ENCODE measurements around the gene CPN2.

DNA sequence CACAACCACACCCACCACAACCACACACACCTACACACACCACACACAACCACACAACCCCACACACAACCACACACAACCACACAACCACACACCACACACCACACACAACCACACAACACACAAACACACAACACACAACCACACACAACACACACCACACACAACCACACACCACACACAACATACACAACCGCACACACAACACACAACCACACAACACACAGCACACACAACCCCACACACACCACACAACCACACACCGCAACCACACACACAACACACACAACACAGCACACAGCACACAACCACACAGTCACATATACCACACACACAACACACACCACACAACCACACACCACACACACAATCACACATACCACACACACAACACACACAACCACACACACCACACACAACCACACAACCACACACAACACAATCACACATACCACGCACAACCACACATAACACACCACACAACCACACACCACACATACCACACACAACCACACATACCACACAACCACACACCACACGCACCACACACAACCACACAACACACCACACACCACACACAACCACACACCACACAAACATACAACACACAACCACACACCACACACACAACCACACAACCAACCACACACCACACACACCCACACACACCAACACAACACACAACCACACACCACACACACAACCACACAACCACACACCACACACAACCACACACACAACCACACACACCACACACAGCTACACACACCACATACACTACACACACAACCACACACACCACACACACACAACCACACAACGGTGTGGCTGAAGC lies 23.7 kb downstream of the CPN2 start:
- TF ChIP-seq POLR2AphosphoS5 (IDR thresholded peaks at IDR 0.05): no peak
- TF ChIP-seq, protein P1, sequence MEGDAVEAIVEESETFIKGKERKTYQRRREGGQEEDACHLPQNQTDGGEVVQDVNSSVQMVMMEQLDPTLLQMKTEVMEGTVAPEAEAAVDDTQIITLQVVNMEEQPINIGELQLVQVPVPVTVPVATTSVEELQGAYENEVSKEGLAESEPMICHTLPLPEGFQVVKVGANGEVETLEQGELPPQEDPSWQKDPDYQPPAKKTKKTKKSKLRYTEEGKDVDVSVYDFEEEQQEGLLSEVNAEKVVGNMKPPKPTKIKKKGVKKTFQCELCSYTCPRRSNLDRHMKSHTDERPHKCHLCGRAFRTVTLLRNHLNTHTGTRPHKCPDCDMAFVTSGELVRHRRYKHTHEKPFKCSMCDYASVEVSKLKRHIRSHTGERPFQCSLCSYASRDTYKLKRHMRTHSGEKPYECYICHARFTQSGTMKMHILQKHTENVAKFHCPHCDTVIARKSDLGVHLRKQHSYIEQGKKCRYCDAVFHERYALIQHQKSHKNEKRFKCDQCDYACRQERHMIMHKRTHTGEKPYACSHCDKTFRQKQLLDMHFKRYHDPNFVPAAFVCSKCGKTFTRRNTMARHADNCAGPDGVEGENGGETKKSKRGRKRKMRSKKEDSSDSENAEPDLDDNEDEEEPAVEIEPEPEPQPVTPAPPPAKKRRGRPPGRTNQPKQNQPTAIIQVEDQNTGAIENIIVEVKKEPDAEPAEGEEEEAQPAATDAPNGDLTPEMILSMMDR (IDR thresholded peaks at IDR 0.05): no peak

Measured in esophagus muscularis mucosa (tissue), 3 donors.